SKM-1 (cell line): Measurements from ENCODE around the gene GRID1.

Source experiments
- DNase-seq: peaks from one replicate; lab custom pipeline; 2025; ENCODE audit not compliant: unreplicated experiment; lab: John Stamatoyannopoulos, UW

Gene GRID1

DNA sequence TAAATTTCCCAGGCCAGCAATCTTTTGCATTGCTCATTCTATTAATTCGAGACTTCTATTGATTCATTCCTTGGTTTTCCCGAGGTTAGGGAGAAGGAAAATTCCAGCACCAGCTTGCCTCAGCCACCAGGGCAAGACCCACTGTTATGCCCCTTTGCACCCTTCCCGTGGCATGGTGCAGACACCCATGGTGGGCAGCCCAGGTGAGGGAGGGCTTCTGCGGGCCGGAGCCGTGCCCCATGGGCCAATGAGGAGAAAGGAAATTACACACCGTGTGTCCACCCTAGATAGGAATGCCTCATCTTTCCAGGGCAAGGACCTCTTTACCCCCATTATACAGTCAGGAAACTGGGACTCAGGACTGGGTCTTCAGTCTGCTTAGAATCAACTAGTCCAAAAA, 4.5 kb upstream of the GRID1 start:
- no peak for DNase-seq

- DNase-seq, result no peak
Measured at GRCh38 chr10:86370006-86370585, 3.5 kb upstream of the GRID1 start.

DNA sequence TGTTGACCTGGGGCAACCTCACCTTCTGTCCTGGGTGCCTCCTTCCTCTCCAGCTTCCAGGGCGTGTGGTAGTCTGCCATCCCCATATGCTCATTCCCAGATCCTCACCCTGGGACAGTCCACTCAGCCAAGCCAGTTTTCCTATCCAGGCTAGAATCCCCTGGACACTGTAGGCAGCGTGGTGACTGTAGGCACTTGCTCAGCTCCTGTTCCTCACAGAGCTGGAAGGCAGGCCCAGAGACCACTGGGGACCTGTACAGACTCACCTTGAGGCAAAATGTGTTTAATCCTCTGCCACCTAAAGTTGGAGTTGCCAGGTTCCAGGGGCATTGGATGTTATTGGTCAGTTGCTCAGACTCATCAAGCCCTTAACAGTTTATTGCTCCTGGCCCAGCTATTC, 2.4 kb upstream of the GRID1 start:
- no peak for DNase-seq

GRCh38 chr10:86368046-86368445, 1.5 kb upstream of the GRID1 start:
- no peak for DNase-seq

DNA sequence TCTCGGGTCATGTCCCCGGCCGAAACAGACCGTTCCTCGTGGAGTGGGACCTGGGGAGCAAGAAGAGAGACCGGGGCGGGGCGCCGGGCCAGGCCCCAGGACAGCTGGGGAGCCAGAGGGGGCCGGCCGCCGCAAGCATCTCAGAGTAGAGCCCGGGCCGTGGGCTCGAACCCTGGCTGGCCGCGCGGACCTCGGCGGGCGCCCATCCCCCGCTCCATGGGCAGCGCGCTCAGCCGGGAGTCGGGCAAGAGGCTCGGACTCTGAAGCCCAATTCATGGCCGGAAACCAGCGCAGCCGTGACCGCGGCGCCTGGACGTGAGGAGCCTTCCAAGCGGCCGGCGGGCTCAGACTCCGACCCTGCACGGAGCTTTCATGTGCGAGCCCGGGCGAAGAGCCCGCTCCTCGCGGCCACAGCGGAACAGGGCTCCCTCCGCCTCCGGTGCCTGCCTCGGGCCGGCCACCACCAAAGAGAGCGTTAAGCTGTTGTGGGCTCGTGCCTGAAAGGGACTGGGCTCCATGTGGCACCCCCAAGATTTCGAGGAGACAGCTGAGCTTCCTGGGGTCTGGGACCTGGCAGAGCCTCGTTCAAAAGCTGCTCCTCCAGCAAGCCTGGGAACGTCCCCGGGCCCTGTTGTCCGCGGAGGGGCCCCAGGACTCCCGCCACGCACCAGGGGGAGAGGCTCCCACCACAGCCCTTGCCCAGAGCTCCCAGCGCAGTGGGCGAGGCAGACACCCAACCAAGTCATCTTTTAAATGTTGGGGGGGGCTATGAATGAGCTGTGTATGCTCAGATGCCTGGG, 757 bp upstream of the GRID1 start:
- no peak for DNase-seq

GRCh38 chr10:86366902-86367151, 232 bp upstream of the GRID1 start:
- no peak for DNase-seq

DNA sequence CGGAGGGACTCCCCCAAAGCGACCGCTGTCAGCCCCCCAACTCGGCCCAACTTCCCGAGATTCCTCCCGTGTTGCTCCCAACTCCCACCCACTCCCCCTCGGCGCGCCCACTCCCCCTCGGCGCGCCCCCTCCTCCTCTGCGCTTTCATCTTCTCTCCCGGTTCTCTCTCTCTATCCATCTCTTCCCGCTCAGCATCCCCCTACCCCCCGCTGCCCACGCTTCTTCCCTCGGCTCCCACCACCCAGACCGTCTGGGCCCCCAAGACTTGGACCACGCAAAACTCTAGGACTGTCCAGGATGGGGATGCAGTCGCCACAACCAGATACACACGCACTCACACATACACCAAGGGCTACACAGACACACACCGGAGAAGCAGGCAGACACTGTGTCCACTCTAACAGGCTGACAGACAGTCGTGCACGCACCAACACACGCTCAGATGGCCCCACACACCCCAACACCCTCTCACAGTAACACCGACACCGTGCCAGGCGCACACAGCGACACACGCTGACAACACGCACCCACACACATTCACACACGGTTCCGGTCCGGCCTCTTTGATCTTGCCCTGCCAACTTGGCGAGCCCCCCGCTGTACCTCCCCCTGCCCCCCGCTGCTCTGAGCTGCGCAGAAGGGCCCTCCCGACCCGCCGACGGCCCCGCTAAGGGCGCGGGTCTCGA, 1.1 kb downstream of the GRID1 start:
- no peak for DNase-seq

GRCh38 chr10:86364491-86365345, 1.9 kb downstream of the GRID1 start:
- DNase-seq, result no peak

GRCh38 chr10:86363833-86364490, 2.6 kb downstream of the GRID1 start:
- DNase-seq, result no peak

DNA sequence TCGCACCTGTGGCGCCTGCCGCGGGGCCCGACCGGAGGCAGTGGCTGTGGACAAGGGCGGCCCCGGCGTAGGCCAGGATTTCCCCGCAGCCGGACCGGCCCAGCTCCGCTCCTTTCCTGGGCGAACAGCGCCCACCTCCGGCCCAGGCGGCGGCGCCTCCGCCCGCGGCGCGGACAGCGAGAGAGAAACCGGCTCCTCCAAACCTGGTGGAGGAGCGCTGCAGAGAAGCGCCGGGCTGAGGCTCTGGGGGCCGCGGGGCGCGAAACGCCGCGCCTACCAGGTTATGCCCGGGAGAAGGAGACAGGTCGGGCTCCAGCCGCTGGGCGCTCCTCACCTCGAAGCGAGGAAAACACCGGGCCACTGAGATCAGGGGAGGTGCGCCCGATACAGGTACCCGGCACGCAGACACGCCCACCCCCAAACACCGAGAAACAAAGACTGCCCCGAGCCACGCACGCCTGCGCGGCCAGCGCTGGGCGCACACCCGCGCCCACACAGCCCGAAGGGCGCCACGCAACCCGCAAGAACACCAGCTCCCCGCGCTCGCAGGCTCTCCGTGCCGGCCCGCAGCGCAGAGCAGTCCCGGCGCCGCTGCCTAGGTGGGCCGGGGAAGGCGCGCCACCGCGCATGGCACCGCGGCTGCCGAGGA, 3.3 kb downstream of the GRID1 start:
- DNase-seq, result no peak

- DNase-seq, result no peak
Measured at GRCh38 chr10:86362586-86363183, 3.9 kb downstream of the GRID1 start.

DNA sequence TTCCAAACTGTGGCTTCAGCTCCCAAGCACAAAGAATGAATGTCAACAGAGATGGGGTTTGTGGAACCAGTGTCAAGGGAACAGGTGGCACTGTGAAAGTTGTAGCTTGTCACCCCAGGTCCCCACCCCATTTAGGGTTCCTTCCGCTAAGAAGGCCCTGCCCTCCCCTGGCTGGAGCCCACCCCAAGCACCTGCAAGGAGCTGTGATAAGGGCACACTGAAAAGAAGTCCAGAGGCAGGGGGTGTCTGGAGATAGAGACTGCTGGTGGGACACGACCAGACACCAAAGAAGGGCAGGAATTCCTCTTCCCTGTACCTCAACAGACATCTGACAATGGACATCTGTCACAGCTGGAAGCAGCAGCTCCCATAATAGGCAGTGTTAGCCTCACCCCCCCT, 4.5 kb downstream of the GRID1 start:
- DNase-seq, result no peak

GRCh38 chr10:86361156-86362128, 5.2 kb downstream of the GRID1 start:
- no peak for DNase-seq

DNA sequence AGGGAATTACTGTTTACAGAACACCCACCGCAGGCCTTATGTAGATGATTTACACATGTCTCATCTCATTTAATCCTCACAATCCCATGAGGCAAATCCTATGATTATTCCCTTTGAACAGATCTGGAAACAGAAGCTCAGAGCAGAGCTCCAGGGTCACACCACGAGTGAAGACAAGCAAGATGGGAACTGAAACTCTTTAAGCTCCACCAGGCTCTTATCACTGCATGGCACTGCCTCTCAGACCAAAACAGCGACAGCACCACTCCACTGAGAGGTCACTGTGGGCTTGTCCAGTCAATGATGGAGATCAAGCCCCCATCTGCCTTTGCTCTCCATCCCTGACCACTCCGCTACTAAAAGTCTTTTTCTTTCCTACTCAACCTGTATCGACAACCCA, 5.9 kb downstream of the GRID1 start:
- no peak for DNase-seq

GRCh38 chr10:86359954-86360353, 6.6 kb downstream of the GRID1 start:
- DNase-seq, result no peak

- DNase-seq, result no peak
Measured at GRCh38 chr10:86359111-86359510, 7.5 kb downstream of the GRID1 start.

- no peak for DNase-seq
Measured at GRCh38 chr10:86357676-86358075, 8.9 kb downstream of the GRID1 start.

DNA sequence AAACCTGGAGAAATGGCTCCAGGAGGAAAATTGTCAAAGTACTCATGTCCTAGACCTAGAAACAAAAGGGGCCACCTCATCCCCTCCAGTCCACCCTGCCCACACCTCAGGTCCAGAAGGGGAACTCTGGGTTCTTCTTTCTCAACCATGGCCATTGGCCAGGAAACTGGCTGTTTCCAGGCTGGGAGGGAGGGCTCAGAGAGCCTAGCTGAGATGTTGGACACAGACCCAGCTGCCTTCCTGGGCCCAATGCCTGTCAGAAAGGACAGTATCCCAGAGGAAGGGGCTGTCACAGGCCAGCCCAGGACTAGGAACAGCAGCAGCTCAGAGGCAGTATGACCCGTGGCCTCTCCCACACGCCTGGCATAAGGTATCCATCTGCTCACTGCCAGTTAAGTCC, 9.6 kb downstream of the GRID1 start:
- DNase-seq, result no peak

DNA sequence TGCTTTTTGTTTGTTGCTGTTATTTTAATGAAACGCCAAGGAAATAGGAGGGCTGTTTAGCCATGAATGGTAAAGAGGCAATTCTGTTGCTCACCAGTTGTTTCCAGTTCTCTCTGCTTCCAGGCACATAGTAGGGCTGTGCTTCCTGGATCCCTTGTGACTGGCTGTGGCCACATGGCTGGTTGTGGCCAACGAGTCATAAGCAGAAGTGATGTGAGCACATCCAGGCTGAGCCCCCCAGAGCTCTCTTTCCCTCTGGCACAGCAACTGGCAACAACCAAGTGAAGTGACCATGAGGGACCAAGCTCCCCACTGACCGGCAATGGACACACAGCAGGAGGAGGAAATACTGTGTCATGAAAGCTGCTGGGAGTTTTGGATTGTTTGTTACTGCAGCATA, 10.3 kb downstream of the GRID1 start:
- DNase-seq, result no peak
